Stimulated activated naive B cell treated with anti-CD40 and anti-IgM and Interleukin-4, amounts not matched to agents 10 μg/mL and 1 μg/mL and 100 μg/mL, for 72 hours (primary cell): ENCODE data around the gene CST4.
"Not testable (repeated sequence)": the region's sequence is repeated elsewhere in the genome, so short reads cannot be mapped to it uniquely, and the experiment has no call there.

Source experiments
- ATAC-seq, 2 donors: fragments of 150-1000 bp; cut with Tn5 transposase; replicated peaks; 2 replicates each; pipeline ENCODE4 v1.10.0; 2021; ENCODE audit warnings: moderate library complexity in 1 of 2
- DNase-seq: peaks from one replicate; pipeline ENCODE4 v3.0.0; 2021
- H3K27ac Mint-ChIP-seq: one replicate; pipeline ENCODE4 v1.8.0; 2022; ENCODE audit warnings: mild to moderate bottlenecking, mixed read lengths
- H3K27me3 Mint-ChIP-seq, 2 donors: one replicate each; pipeline ENCODE4 v1.8.0; 2022; ENCODE audit warnings: mixed read lengths in 2 of 2
- H3K36me3 Mint-ChIP-seq, 2 donors: one replicate each; pipeline ENCODE4 v1.8.0; 2022; ENCODE audit warnings: mixed read lengths in 2 of 2, mild to moderate bottlenecking in 1 of 2
- H3K4me1 Mint-ChIP-seq, 2 donors: one replicate each; pipeline ENCODE4 v1.8.0; 2022; ENCODE audit warnings: mixed read lengths in 2 of 2, mild to moderate bottlenecking in 1 of 2
- H3K4me3 Mint-ChIP-seq, 2 donors: one replicate each; pipeline ENCODE4 v1.8.0; 2022; ENCODE audit warnings: mild to moderate bottlenecking in 2 of 2, mixed read lengths in 2 of 2, moderate library complexity in 1 of 2
- H3K9me3 Mint-ChIP-seq, 2 donors: one replicate each; pipeline ENCODE4 v1.8.0; 2022; ENCODE audit warnings: mixed read lengths in 2 of 2, mild to moderate bottlenecking in 1 of 2

Gene CST4

GRCh38 chr20:23661002-23661429 lies 27.8 kb downstream of the CST4 start:
- Mint-ChIP-seq H3K4me1 (peaks cover 2 to 4% of the 10 kb centered on the region in 2 donors), H3K27ac (no peak overlapping the region), H3K9me3 (no peaks in the 10 kb centered on the region), H3K36me3 (no peaks in the 10 kb centered on the region), H3K4me3 (no peak overlapping the region), H3K27me3 (peaks cover 0 to 4% of the 10 kb centered on the region in 2 donors)
- ATAC-seq (no peak), DNase-seq (no peak)

GRCh38 chr20:23659989-23660837 lies 28.6 kb downstream of the CST4 start:
- no peak overlapping the region for H3K27ac Mint-ChIP-seq
- no peaks in the 10 kb centered on the region for H3K36me3 Mint-ChIP-seq
- no peaks in the 10 kb centered on the region for H3K9me3 Mint-ChIP-seq
- H3K4me3 Mint-ChIP-seq, result no peak overlapping the region
- H3K27me3 Mint-ChIP-seq, result peaks cover 0 to 4% of the 10 kb centered on the region in 2 donors
- ATAC-seq (no peak), DNase-seq (no peak)
- H3K4me1 Mint-ChIP-seq, result peaks cover 9 to 12% of the 10 kb centered on the region in 2 donors

- not testable (repeated sequence) for DNase-seq, H3K9me3 Mint-ChIP-seq, H3K36me3 Mint-ChIP-seq, H3K27me3 Mint-ChIP-seq, H3K4me3 Mint-ChIP-seq, H3K27ac Mint-ChIP-seq, ATAC-seq
- H3K4me1 Mint-ChIP-seq, result peaks cover 14 to 19% of the 10 kb centered on the region in 2 donors
Observed at GRCh38 chr20:23659610-23659988, 29.2 kb downstream of the CST4 start.

DNA sequence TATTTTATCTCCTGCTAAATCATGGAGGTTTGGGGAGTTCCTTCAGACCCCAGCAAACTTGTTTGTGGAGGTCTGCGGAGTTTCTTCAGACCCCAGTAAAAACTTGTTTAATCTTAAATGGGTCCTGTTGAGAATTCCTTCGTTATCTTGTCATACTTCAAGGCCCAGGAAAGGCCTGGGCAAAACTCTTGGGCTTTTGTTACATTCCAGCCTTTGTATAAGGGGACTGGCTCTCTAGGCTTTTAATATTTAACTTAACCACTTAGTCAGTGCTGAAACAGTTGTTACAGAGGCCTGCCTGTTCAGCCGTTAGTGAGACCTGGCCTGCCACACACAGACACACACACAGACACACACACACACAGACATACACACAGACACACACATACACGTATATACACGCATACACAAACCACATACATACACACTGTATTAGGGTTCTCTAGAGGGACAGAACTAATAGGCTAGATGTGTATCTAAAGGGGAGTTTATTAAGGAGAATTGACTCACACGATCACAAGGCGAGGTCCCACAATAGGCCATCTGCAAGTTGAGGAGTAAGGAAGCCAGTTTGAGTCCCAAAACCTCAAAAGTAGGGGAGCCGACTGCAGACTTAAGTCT lies 29.7 kb downstream of the CST4 start:
- DNase-seq, result no peak
- ATAC-seq, result no peak
- Mint-ChIP-seq H3K4me3 (no peak overlapping the region), H3K4me1 (peaks cover 16 to 24% of the 10 kb centered on the region in 2 donors), H3K9me3 (no peaks in the 10 kb centered on the region), H3K27ac (no peak overlapping the region), H3K27me3 (peaks cover 0 to 7% of the 10 kb centered on the region in 2 donors), H3K36me3 (no peaks in the 10 kb centered on the region)

DNA sequence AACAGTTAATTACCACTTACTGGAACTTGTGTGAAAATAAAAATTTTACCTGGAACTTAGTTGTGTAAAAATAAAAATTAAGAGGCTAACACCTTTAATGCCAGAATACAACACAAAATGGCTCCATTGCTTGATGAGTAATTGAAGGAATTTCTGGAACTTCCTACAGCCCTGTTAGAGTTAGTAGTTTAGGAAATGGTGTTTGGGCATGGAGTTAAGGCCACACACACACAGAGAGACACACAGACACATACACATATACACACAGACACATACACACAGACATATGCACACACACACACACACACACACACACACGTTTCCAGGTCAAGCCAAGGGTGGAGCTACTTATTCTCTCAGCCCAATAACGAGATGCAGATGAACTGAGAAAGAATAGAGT lies 30.5 kb downstream of the CST4 start:
- H3K36me3 Mint-ChIP-seq, result no peaks in the 10 kb centered on the region
- peaks cover 19 to 29% of the 10 kb centered on the region in 2 donors for H3K4me1 Mint-ChIP-seq
- DNase-seq (no peak), ATAC-seq (no peak)
- no peaks in the 10 kb centered on the region for H3K9me3 Mint-ChIP-seq
- H3K27ac Mint-ChIP-seq, result no peak overlapping the region
- peaks cover 5 to 11% of the 10 kb centered on the region in 2 donors for H3K27me3 Mint-ChIP-seq
- no peak overlapping the region for H3K4me3 Mint-ChIP-seq

DNA sequence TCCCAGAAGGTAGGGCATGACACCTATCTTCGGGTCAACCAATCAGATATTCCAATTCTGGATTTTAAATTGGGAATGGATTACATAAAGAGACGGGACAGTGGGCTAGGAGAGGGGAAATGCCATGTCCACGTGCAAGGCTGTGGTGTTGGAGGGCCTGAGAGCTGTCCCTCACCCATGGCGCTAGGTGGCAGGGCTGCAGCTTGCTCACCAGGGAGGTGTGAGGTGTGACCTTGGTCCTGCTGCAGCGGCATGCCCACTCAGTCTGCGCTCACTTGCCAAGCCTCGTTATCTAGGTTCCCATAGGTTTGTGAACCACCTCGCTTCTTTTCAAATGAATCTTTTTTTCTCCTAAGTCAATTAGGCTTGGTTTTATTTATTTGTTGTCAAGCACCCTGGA lies 31.6 kb downstream of the CST4 start:
- peaks cover 9 to 12% of the 10 kb centered on the region in 2 donors for H3K27me3 Mint-ChIP-seq
- no peak overlapping the region for H3K27ac Mint-ChIP-seq
- H3K4me3 Mint-ChIP-seq, result no peak overlapping the region
- H3K9me3 Mint-ChIP-seq, result no peaks in the 10 kb centered on the region
- no peak for ATAC-seq
- DNase-seq, result no peak
- peaks cover 20 to 31% of the 10 kb centered on the region in 2 donors for H3K4me1 Mint-ChIP-seq
- H3K36me3 Mint-ChIP-seq, result no peaks in the 10 kb centered on the region

DNA sequence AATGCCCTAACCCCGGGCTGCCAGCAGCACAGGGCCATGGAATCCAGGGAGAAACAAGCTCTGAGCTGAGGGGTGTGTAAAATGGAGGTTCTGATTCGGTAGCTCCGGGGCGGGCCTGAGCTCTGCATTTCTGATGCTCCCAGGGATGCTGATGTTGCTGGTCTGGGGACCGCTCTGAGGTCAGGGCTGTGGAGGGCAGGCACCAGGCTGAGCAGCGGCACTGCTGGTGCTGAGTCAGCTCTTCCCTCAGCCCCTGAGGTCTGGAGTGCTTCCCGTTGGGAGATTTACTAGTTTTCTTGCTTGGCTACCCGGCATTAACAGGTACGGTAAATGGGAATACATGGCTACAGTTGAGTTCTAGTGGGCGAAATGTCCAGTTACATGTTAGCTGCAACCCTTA lies 32.5 kb downstream of the CST4 start:
- no peaks in the 10 kb centered on the region for H3K9me3 Mint-ChIP-seq
- no peaks in the 10 kb centered on the region for H3K36me3 Mint-ChIP-seq
- peaks cover 20 to 31% of the 10 kb centered on the region in 2 donors for H3K4me1 Mint-ChIP-seq
- H3K4me3 Mint-ChIP-seq, result no peak overlapping the region
- peaks cover 9 to 12% of the 10 kb centered on the region in 2 donors for H3K27me3 Mint-ChIP-seq
- DNase-seq (no peak), ATAC-seq (peak; percentile 18 to 19)
- no peak overlapping the region for H3K27ac Mint-ChIP-seq

DNA sequence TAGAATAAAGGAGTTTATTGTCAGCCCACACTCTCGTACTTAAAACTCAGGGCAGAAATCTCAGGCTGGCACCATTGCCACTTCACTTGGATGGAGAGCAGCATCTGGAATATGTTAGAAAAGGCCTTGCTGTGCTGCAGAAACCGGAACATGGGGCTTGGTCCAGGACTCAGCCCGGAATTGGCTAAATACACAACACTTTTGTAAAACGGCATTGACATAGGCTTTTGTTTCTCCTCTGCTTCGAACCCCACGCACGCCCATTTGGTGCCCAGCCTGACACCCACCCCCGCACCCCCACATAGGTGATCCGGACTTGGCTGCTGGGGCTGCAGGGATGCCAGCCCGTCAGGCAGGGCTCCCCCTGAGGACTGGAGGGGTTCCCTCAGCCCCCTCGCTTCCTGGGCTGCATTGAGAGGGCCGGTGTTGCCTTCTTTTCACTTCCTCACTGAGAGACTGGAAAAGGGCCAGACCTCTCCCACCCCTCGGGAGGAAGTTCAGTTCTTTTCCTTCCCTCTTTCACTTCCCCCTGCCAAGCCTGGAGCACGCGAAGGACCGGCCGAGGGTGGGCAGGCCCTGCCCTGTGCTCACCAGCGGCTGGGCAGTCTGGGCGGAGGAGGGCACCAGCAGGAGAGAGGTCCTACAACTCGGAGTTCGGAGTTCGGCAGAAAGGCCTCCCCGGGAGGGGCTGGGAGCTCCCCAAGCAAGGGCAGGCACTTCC lies 33.2 kb downstream of the CST4 start:
- no peak overlapping the region for H3K27ac Mint-ChIP-seq
- ATAC-seq, result peak; percentile 71 to 79
- no peaks in the 10 kb centered on the region for H3K9me3 Mint-ChIP-seq
- peak; percentile 15 for DNase-seq
- peaks cover 20 to 31% of the 10 kb centered on the region in 2 donors for H3K4me1 Mint-ChIP-seq
- peak overlapping the region in 1 of 2 donors; percentile 19 for H3K4me3 Mint-ChIP-seq
- H3K36me3 Mint-ChIP-seq, result no peaks in the 10 kb centered on the region
- H3K27me3 Mint-ChIP-seq, result peaks cover 9 to 12% of the 10 kb centered on the region in 2 donors

DNA sequence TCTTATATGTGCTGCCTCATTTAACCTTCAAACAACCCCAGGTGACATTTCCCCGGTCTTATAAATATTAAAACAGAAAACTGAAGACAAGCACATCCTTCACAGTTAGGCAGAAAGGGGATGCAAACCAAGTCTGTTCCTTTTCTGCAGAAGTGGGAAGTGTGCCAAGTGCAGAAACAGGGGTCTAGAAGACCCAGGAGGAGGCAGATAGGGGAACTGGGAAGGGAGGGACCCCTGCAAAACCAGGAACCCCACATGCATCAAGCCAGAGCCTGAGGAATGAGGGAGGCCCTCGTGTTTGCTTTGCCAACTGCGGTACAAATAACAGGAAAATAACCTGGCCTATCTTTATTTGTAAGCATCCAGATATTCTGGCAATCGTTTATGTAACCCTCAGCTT lies 34.1 kb downstream of the CST4 start:
- Mint-ChIP-seq H3K4me3 (peak overlapping the region in 1 of 2 donors; percentile 12), H3K4me1 (peaks cover 20 to 31% of the 10 kb centered on the region in 2 donors), H3K36me3 (no peaks in the 10 kb centered on the region), H3K27me3 (peaks cover 9 to 12% of the 10 kb centered on the region in 2 donors), H3K27ac (no peak overlapping the region), H3K9me3 (no peaks in the 10 kb centered on the region)
- ATAC-seq (no peak), DNase-seq (no peak)

DNA sequence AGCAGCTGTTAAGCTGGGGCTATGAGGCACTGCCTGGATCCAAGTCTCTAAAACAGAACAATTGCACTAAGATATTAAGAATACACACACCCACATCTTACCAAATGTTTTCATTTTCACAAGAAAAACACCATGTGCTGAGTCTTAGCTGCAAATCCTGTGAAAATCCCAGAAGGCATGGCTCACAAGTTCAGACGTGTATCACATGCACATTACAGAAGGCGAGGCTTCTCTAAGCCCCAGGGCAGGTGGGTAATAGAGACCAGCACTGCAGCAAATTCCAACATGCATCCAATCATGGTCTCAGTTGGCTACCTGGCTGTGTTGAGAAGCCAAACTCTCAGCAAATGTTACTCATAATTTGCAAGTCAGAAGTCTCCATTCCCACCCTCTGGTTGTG lies 34.8 kb downstream of the CST4 start:
- no peaks in the 10 kb centered on the region for H3K36me3 Mint-ChIP-seq
- H3K9me3 Mint-ChIP-seq, result no peaks in the 10 kb centered on the region
- H3K27ac Mint-ChIP-seq, result no peak overlapping the region
- DNase-seq (no peak), ATAC-seq (no peak)
- H3K27me3 Mint-ChIP-seq, result peaks cover 9 to 12% of the 10 kb centered on the region in 2 donors
- H3K4me1 Mint-ChIP-seq, result peaks cover 20 to 31% of the 10 kb centered on the region in 2 donors
- H3K4me3 Mint-ChIP-seq, result no peak overlapping the region

DNA sequence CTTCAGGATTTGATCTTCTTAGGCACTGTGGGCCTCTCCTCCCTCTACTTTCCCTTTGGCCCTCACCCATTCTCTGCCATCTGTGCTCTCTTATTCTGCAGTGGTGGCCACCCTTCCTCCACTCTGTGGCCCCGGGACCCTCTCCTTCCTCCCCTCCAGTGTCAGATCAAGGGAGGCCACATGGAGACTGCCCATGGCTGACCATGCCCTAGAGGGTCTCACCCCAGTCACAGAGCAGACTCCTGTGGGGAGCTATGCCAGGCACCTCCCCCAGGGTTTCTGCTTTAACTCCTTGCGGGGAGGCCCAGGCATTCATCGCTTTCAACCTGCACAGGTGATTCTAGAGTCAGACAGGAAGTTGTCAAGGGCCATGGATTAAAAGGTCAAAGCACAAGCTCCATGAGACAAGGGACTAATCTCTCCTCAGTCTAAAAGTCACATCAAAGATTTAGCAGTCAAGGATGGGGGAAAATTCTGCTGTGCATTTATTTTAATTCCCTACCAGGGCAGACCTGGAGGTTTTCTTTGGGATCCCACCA lies 35.4 kb downstream of the CST4 start:
- Mint-ChIP-seq H3K9me3 (no peaks in the 10 kb centered on the region), H3K36me3 (no peaks in the 10 kb centered on the region), H3K27me3 (peaks cover 9 to 12% of the 10 kb centered on the region in 2 donors), H3K4me3 (no peak overlapping the region), H3K27ac (no peak overlapping the region), H3K4me1 (peaks cover 20 to 31% of the 10 kb centered on the region in 2 donors)
- ATAC-seq (no peak), DNase-seq (no peak)

GRCh38 chr20:23652926-23653325 lies 35.9 kb downstream of the CST4 start:
- H3K36me3 Mint-ChIP-seq, result no peaks in the 10 kb centered on the region
- ATAC-seq (no peak), DNase-seq (no peak)
- peaks cover 9 to 12% of the 10 kb centered on the region in 2 donors for H3K27me3 Mint-ChIP-seq
- no peak overlapping the region for H3K27ac Mint-ChIP-seq
- peaks cover 20 to 31% of the 10 kb centered on the region in 2 donors for H3K4me1 Mint-ChIP-seq
- H3K9me3 Mint-ChIP-seq, result no peaks in the 10 kb centered on the region
- H3K4me3 Mint-ChIP-seq, result no peak overlapping the region

- Mint-ChIP-seq H3K4me1 (peaks cover 20 to 31% of the 10 kb centered on the region in 2 donors), H3K4me3 (no peak overlapping the region), H3K36me3 (no peaks in the 10 kb centered on the region), H3K27me3 (peaks cover 9 to 12% of the 10 kb centered on the region in 2 donors), H3K27ac (no peak overlapping the region), H3K9me3 (no peaks in the 10 kb centered on the region)
- ATAC-seq, result no peak
- DNase-seq, result no peak
Observed at GRCh38 chr20:23652371-23652770, 36.5 kb downstream of the CST4 start.

DNA sequence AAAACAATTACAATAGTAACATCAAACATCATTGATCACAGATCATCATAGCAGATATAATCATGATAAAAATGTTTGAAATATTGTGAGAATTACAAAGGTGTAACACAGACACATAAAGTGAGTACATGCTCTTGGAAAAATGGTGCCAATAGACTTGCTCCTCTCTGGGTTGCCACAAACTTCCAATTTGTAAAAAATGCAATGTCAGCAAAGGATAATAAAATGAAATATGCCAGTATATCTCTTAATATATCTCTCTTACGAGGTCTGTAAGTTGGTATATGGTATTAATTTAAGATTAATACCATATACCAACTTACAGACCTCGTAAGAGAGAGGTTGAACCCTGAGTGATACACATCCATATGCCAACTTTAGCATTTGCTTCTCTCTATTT lies 37.7 kb downstream of the CST4 start:
- Mint-ChIP-seq H3K27ac (no peak overlapping the region), H3K27me3 (peaks cover 9 to 10% of the 10 kb centered on the region in 2 donors), H3K4me1 (peaks cover 18 to 28% of the 10 kb centered on the region in 2 donors), H3K9me3 (no peaks in the 10 kb centered on the region), H3K36me3 (no peaks in the 10 kb centered on the region), H3K4me3 (no peak overlapping the region)
- ATAC-seq (no peak), DNase-seq (no peak)
